Astrocyte of the spinal cord (primary cell): Measurements from ENCODE around the gene MICU2.

ENCODE experiments used
- DNase-seq: peaks from one replicate; pipeline ENCODE4 v3.0.0; 2011; ENCODE audit warnings: low read depth, low spot score
- H3K4me3 ChIP-seq: 2 replicates; pipeline ENCODE4 v1.5.1; 2011; ENCODE audit warnings: low read depth, mild to moderate bottlenecking, low read length, moderate library complexity
- in situ Hi-C: cut with HindIII; loops from 2 replicates; pipeline ENCODE4 v1.10.0; 2017; ENCODE audit warnings: low sequenced_read_pairs
- TF ChIP-seq, protein P1 (sequence below): IDR thresholded peaks from 2 replicates; pipeline ENCODE4 v1.5.1; 2012; ENCODE audit warnings: low read depth, mild to moderate bottlenecking, low read length, inconsistent platforms

MICU2 gene

DNA sequence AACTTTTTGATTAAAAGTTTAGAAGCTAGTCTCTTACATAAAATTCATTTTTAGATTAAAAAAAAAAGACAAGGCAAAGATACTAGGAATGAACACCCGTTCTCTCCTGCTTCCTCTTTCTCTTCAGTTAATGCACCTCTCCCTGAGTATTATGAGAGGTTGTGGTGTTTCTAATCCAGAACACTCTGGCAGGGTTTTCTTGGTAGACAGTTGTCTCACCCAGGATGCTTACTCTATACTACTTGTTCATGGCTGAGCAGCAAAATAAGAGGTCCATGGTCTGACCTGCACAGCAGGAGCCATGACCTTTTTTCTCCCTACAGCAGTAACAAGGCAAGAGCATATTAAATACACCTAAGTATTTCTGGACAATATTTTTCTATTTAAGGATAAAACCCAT lies 62.0 kb downstream of the MICU2 start:
- peak; percentile 39 for DNase-seq
- H3K4me3 ChIP-seq: no peak overlapping the region
- in situ Hi-C loops: no loop called here
- TF ChIP-seq, protein P1, sequence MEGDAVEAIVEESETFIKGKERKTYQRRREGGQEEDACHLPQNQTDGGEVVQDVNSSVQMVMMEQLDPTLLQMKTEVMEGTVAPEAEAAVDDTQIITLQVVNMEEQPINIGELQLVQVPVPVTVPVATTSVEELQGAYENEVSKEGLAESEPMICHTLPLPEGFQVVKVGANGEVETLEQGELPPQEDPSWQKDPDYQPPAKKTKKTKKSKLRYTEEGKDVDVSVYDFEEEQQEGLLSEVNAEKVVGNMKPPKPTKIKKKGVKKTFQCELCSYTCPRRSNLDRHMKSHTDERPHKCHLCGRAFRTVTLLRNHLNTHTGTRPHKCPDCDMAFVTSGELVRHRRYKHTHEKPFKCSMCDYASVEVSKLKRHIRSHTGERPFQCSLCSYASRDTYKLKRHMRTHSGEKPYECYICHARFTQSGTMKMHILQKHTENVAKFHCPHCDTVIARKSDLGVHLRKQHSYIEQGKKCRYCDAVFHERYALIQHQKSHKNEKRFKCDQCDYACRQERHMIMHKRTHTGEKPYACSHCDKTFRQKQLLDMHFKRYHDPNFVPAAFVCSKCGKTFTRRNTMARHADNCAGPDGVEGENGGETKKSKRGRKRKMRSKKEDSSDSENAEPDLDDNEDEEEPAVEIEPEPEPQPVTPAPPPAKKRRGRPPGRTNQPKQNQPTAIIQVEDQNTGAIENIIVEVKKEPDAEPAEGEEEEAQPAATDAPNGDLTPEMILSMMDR: no peak

DNA sequence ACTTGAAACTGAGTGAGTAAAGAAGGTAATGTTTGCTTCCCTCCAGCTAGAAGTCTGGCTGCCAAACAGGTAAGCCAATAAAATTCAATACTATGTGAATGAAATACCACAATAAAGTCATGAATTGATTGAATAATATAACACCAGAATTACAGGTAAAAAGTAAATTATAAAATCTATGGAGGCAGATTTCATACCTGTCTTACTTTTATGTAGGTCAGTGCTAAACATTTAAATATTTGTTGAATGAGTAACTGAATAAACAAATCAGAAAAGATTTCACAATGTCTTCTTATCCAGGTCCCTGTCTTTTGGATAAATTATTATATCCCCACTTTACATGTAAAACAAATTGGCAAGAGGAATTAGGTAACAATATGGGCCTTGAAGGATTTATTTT lies 62.7 kb downstream of the MICU2 start:
- TF ChIP-seq, protein P1: no peak
- H3K4me3 ChIP-seq: no peak overlapping the region
- in situ Hi-C loops: no loop called here
- no peak for DNase-seq

DNA sequence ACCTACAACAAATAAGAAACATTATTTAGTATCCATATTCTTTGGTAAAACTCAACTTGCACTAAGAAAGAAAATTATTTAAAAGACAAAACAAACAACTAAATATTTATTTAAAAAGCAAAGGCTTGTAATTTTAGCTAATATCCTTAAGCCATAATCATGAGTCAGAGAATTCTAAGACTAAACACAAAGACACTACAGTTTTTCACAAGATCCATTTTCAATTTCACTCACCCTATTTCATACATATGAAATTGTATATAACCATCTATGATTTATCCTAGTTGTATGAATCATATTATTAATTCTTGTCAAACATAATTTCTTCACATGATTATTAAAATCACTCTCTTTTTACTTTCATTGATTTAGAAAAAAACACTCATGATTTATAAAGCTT lies 64.3 kb downstream of the MICU2 start:
- TF ChIP-seq, protein P1: no peak
- in situ Hi-C loops: no loop called here
- H3K4me3 ChIP-seq: no peak overlapping the region
- no peak for DNase-seq

DNA sequence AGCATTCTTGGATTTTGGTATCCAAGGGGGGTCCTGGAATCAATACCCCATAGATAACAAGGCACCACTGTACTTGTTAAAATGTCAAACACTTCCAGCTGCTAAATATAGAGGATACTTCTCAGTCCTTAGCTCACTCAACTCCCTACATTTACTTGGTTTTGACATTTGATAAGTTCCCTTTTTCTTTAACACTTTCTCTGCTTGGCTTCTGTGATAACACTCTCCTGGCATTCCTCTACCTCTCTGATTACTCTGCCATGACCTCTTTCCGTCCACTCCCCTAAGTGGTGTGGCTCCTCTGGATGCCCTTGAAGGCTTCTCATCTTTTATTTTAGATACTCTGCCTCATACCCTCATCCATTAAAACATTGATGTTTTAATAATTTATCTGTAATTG lies 65.2 kb downstream of the MICU2 start:
- no peak for DNase-seq
- H3K4me3 ChIP-seq: no peak overlapping the region
- TF ChIP-seq, protein P1: no peak
- in situ Hi-C loops: no loop called here

DNA sequence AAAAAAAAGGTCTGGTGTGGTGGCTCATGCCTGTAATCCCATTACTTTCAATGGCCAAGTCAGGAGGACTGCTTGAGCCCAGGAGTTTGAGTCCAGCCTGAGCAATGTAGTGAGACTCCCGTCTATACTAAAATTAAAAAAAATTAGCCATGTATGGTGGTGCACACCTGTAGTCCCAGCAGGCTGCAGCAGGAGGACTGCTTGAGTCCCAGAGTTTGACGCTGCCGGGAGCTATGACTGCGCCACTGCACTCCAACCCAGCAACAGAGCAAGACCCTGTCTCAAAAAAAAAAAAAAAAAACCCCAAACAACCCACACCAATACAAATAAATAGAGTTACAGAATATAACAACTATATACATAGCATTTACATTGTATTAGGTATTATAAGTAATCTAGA lies 65.7 kb downstream of the MICU2 start:
- in situ Hi-C loops: no loop called here
- no peak overlapping the region for H3K4me3 ChIP-seq
- no peak for DNase-seq
- TF ChIP-seq, protein P1: no peak

DNA sequence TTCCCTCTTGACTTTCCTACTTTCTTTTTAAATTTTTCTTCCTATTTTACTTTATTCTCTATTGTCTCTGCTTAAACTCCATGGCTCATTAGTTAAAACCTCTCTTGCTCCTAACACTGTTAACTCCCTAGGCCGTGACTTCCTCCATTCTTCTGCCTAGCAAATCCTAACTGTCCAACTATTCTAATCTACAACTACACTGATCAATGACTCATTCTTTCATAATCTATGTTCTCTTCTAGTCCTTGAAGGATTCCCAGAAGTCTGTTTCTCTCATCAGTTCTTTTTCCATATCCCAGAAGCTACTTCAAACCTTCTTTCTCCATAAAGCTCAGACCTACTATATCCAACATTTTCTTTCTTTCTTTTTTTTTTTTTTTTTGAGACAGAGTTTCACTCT lies 66.9 kb downstream of the MICU2 start:
- no peak overlapping the region for H3K4me3 ChIP-seq
- DNase-seq: no peak
- TF ChIP-seq, protein P1: no peak
- in situ Hi-C loops: no loop called here

DNA sequence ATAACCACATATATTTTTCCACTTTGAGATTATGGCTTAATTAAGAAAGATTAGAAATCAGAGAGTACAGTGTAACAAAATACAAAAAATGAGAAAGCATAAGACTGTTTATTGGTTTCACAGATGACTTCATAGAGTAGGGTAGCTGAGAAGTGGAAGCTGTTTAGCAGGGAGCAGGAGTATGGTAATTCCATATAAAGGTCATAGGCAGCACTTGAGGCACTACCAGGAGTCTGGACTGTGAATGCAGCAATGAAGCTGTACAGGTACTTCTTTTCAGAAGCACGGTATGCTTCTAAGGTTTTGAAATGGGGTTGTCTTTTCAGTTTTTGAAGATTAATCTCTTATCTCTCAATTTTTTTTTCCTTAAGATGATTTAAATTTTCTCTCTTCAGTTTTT lies 69.2 kb downstream of the MICU2 start:
- in situ Hi-C loops: no loop called here
- TF ChIP-seq, protein P1: no peak
- H3K4me3 ChIP-seq: no peak overlapping the region
- DNase-seq: no peak
